Smooth muscle cell (in vitro differentiated cells): ENCODE results near the gene SLC4A11. TPM values are rescaled to one million over a fixed set of nuclear protein-coding genes. Genes with fewer than 3 reads are reported as not detected.

Experiments used
- DNase-seq: peaks from one replicate; lab custom pipeline; 2025; ENCODE audit not compliant: unreplicated experiment; lab: John Stamatoyannopoulos, UW
- H2AFZ ChIP-seq: fragments of 200-600 bp; sonication (generic); 2 replicates; pipeline ENCODE4 v1.6.0; 2016; ENCODE audit warnings: antibody characterized with exemption, low read depth, mild to moderate bottlenecking
- H3F3A ChIP-seq: fragments of 200-600 bp; sonication (generic); 2 replicates; pipeline ENCODE4 v1.6.0; 2017; ENCODE audit warnings: antibody characterized with exemption, low read depth
- H3K27ac ChIP-seq: fragments of 200-600 bp; sonication (generic); 2 replicates; pipeline ENCODE4 v1.5.1; 2016; ENCODE audit warnings: low read depth, mild to moderate bottlenecking
- H3K27me3 ChIP-seq: fragments of 200-600 bp; sonication (generic); 2 replicates; pipeline ENCODE4 v1.6.1; 2016; ENCODE audit warnings: low read depth, mild to moderate bottlenecking
- H3K36me3 ChIP-seq: fragments of 200-600 bp; sonication (generic); 2 replicates; pipeline ENCODE4 v1.5.1; 2016; ENCODE audit warnings: low read depth
- H3K4me1 ChIP-seq: fragments of 200-600 bp; sonication (generic); 2 replicates; pipeline ENCODE4 v1.5.1; 2016; ENCODE audit warnings: low read depth
- H3K4me2 ChIP-seq: fragments of 200-600 bp; sonication (generic); 2 replicates; pipeline ENCODE4 v1.6.0; 2016; ENCODE audit warnings: mild to moderate bottlenecking
- H3K4me3 ChIP-seq: fragments of 200-600 bp; sonication (generic); 2 replicates; pipeline ENCODE4 v1.5.1; 2016; ENCODE audit warnings: mild to moderate bottlenecking
- H3K79me2 ChIP-seq: fragments of 200-600 bp; sonication (generic); 2 replicates; pipeline ENCODE4 v1.6.0; 2016; ENCODE audit warnings: low read depth, mild to moderate bottlenecking
- H3K9ac ChIP-seq: fragments of 200-600 bp; sonication (generic); 2 replicates; pipeline ENCODE4 v1.6.0; 2016; ENCODE audit warnings: low read depth
- H3K9me3 ChIP-seq: fragments of 200-600 bp; sonication (generic); replicated peaks from 2 replicates; pipeline ENCODE4 v1.5.1; 2016; ENCODE audit warnings: low read depth
- H4K20me1 ChIP-seq: fragments of 200-600 bp; sonication (generic); 2 replicates; pipeline ENCODE4 v1.6.0; 2016; ENCODE audit warnings: low read depth
- WGBS: methylation state at CpG from one replicate; pipeline ENCODE4 v1.1.7; 2016; ENCODE audit warnings: low lambda C conversion rate; 5-methylcytosine and 5-hydroxymethylcytosine counted together
- polyA plus RNA-seq: library from polyadenylated mRNA; unstranded; fragments of >200 nt; fragmentation: Nextera tagmentation; extraction: Ambion mirVana; gene quantifications from 2 replicates; pipeline ENCODE4 v1.2.1, GENCODE V29; 2016
- total RNA-seq: library from RNA; depleted of rRNA; stranded (reverse); fragments of >200 nt; gene quantifications from 2 replicates; pipeline ENCODE4 v1.2.3, GENCODE V29; 2014
- TF ChIP-seq, protein P1 (sequence below): fragments of 200-600 bp; sonication (generic); IDR thresholded peaks from 2 replicates; pipeline ENCODE4 v1.5.1; 2017; ENCODE audit warnings: borderline replicate concordance, mild to moderate bottlenecking, antibody characterized with exemption; ENCODE audit not compliant: insufficient read depth, poor library complexity, severe bottlenecking

Gene SLC4A11
- total and polyA plus RNA-seq, 2 experiments from 2014 or later: 0.27 to 1.5 TPM

DNA sequence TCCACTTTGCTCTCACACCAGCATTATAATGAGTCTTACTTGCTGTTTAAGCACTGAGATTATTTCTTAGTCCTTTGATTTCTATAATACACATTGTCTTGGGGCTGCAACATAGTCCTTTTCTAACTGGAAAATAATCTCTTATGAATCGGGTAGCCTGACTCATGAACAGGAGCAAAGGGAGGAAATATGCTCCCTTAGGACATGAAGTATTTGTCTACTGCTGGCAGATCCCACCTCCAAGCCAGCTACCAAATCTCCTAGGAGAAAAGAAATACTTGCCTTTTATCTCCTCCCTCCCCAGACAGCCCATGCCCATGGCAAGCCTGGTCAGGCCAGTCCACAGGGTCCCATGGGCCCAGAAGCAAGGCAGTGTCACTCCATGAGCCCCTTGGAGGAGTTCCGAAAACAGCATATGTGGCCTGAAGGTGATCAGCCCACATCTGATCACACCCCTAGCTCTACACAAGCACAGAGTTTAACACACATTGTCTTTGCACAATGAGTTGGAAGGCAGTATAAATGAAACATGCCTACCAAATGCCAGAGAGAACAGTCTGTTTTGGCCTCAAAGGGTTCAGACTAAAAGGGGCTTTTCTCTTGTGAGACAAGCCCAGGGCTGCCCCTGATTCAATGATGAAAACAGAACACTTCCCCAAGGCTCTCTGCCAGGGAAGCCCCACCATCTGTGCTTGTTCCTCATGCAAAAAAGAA lies 37.1 kb upstream of the SLC4A11 start:
- no peak overlapping the region for H3K4me2 ChIP-seq
- no peak overlapping the region for H3K27ac ChIP-seq
- 98% methylated on average over 2 of the region's 2 CpGs for WGBS

DNA sequence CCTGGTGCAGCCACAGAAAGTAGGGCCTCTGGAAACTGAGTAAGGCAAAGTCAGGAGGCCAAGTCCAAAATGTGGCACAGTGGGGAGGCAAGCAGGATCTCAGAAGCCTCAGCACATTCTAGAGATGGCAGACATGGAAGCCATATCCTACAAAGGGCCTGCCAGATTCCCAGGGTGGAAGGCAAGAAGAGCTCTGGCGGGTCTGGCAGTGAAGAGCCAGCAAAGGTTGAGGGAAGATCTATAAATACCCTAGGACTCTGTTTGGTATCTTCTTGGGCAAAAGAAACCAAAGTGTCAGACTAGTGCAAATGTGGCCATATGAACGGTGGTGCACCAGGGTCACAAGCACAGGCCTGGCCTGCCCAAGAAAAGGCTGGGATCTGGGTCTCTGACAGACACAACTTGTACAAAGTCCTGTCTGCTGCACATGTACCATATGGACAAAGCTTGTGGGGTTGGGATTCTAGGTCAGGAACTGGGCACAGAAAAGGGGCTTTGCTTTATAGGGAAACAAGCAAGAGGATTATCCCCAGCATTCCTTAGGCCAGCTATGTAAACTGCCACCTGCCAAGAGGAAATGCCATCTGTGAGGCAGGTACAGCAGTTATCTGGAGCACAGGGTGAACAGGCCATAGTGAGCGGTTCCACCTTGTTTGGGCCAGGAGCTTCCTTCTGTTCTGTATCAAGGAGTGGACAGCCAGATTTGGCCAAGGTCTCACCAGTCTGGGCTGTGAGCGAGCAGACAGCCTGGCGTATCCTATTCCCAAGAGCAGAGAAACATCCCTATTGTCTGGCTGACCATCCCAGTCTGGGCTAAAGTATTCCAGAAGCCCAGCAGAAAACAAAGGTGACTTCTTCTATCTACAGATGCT lies 36.3 kb upstream of the SLC4A11 start:
- peaks cover 12% of the 10 kb centered on the region for H3K36me3 ChIP-seq
- no peak overlapping the region for H3K4me2 ChIP-seq
- H2AFZ ChIP-seq: no peak overlapping the region
- H3K9ac ChIP-seq: no peak overlapping the region
- WGBS: 99% methylated on average over 5 of the region's 5 CpGs
- H3F3A ChIP-seq: no peaks in the 10 kb centered on the region
- no peaks in the 10 kb centered on the region for H3K4me1 ChIP-seq
- no peaks in the 10 kb centered on the region for H3K27me3 ChIP-seq
- H3K27ac ChIP-seq: no peak overlapping the region
- no peaks in the 10 kb centered on the region for H3K9me3 ChIP-seq
- no peak for DNase-seq
- TF ChIP-seq, protein P1, sequence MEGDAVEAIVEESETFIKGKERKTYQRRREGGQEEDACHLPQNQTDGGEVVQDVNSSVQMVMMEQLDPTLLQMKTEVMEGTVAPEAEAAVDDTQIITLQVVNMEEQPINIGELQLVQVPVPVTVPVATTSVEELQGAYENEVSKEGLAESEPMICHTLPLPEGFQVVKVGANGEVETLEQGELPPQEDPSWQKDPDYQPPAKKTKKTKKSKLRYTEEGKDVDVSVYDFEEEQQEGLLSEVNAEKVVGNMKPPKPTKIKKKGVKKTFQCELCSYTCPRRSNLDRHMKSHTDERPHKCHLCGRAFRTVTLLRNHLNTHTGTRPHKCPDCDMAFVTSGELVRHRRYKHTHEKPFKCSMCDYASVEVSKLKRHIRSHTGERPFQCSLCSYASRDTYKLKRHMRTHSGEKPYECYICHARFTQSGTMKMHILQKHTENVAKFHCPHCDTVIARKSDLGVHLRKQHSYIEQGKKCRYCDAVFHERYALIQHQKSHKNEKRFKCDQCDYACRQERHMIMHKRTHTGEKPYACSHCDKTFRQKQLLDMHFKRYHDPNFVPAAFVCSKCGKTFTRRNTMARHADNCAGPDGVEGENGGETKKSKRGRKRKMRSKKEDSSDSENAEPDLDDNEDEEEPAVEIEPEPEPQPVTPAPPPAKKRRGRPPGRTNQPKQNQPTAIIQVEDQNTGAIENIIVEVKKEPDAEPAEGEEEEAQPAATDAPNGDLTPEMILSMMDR: no peak
- H3K79me2 ChIP-seq: no peaks in the 10 kb centered on the region
- H3K4me3 ChIP-seq: no peak overlapping the region
- H4K20me1 ChIP-seq: no peaks in the 10 kb centered on the region

More for the DNA sequence above, 37.1 kb upstream of the SLC4A11 start:
- DNase-seq: no peak
- Histone ChIP-seq H3K79me2 (no peaks in the 10 kb centered on the region), H3K27me3 (no peaks in the 10 kb centered on the region), H3K4me1 (no peaks in the 10 kb centered on the region), H3K4me3 (no peak overlapping the region), H4K20me1 (no peaks in the 10 kb centered on the region), H3F3A (no peaks in the 10 kb centered on the region), H2AFZ (no peak overlapping the region), H3K36me3 (peaks cover 10% of the 10 kb centered on the region), H3K9me3 (no peaks in the 10 kb centered on the region), H3K9ac (no peak overlapping the region)
- TF ChIP-seq, protein P1: no peak

DNA sequence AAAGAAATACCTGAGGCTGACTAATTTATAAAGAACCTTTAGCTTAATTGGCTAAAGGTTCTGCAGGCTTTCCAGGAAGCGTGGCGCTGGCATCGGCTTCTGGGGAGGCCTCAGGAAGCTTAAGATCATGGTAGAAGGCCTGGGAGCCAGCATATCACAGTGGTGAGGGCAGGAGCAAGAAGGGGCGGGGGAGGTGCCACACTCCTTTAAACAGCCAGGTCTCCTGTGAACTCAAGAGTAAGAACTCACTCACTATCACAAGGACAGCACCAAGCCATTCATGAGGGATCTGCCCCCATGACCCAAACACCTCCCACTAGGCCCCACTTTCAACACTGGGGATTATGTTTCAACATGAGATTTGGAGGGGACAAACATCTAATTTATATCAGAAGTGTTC lies 34.4 kb upstream of the SLC4A11 start:
- no peak for DNase-seq
- H3K36me3 ChIP-seq: peaks cover 4% of the 10 kb centered on the region
- H3K9ac ChIP-seq: no peak overlapping the region
- H3K4me3 ChIP-seq: no peak overlapping the region
- H3K4me1 ChIP-seq: no peaks in the 10 kb centered on the region
- H3K27me3 ChIP-seq: no peaks in the 10 kb centered on the region
- no peaks in the 10 kb centered on the region for H3F3A ChIP-seq
- H2AFZ ChIP-seq: no peak overlapping the region
- H3K27ac ChIP-seq: no peak overlapping the region
- no peaks in the 10 kb centered on the region for H3K79me2 ChIP-seq
- TF ChIP-seq, protein P1: no peak
- H3K4me2 ChIP-seq: no peak overlapping the region
- 96% methylated on average over 4 of the region's 4 CpGs for WGBS
- no peaks in the 10 kb centered on the region for H3K9me3 ChIP-seq
- H4K20me1 ChIP-seq: no peaks in the 10 kb centered on the region
